Esophagus squamous epithelium (tissue), 4 donors: ENCODE measurements around the gene DAAM1.

ENCODE experiments used
- CTCF ChIP-seq, 6 experiments: fragments of 450-650 bp in 4 of 6; fragments of 200-600 bp in 2 of 6; sonication (generic) in 2 of 6; IDR thresholded peaks; one replicate each; pipeline ENCODE4 v1.5.1; 2016 to 2019; ENCODE audit warnings: antibody characterized with exemption in 6 of 6, mild to moderate bottlenecking in 4 of 6, moderate library complexity in 4 of 6
- POLR2A ChIP-seq, 4 donors: fragments of 450-650 bp; IDR thresholded peaks; one replicate each; pipeline ENCODE4 v1.6.1; 2017; ENCODE audit warnings: antibody characterized with exemption in 4 of 4, mild to moderate bottlenecking in 4 of 4, moderate library complexity in 3 of 4

GRCh38 chr14:59224341-59224740, 35.9 kb downstream of the DAAM1 start:
- TF ChIP-seq POLR2A (IDR thresholded peaks at IDR 0.05) = no peak
- TF ChIP-seq CTCF (IDR thresholded peaks at IDR 0.05) = no peak
